ENCODE data around the gene BRPF1. TPM values are rescaled to one million over a fixed set of nuclear protein-coding genes. Genes with fewer than 3 reads are reported as not detected.
"Not testable (repeated sequence)": the region's sequence is repeated elsewhere in the genome, so short reads cannot be mapped to it uniquely, and the experiment has no call there.

The BRPF1 gene
- total and polyA plus RNA-seq, 4 experiments from 2014 or later, result 3.0 to 40.5 (median 31.8) TPM

- peak overlapping the region in 1 of 2 donors; percentile 45 for H3K4me3 ChIP-seq (ENCODE audit: low read length in 2 of 2)
- no peak overlapping the region for H3K27ac ChIP-seq (ENCODE audit: low read depth, low read length)
- Mint-ChIP-seq H3K4me3 (peak overlapping the region; percentile 44 to 77 (median 71)), H3K4me1 (peaks cover 10 to 36% (median 21%) of the 10 kb centered on the region in 4 donors), H3K9me3 (no peaks in the 10 kb centered on the region), H3K27ac (peak overlapping the region in 4 of 7 donors; percentile 46 to 77 (median 55)), H3K36me3 (peaks cover 0 to 2% of the 10 kb centered on the region in 2 donors), H3K27me3 (no peaks in the 10 kb centered on the region)
- no peaks in the 10 kb centered on the region for H3K36me3 ChIP-seq (ENCODE audit: insufficient read depth, low read length)
- POLR2A ChIA-PET (ENCODE audit: partially characterized antibody), result interaction anchor here (0.8 to 3.9 kb wide), 6 partner anchors 8 to 374 kb away, joined by 3 to 20 read pairs (median 6); partner anchors contain the start of genes ARPC4, BRPF1, OGG1 and TADA3
- H3K9me3 ChIP-seq (ENCODE audit: control insufficient read depth in 1 of 2, low read length in 2 of 2), result no peaks in the 10 kb centered on the region
- no peak for DNase-seq
- H3K4me1 ChIP-seq (ENCODE audit: insufficient read depth, low read length), result peaks cover 21% of the 10 kb centered on the region
- CTCF ChIA-PET (ENCODE audit: partially characterized antibody), result no interaction called here
- no peaks in the 10 kb centered on the region for H3K27me3 ChIP-seq (ENCODE audit: insufficient read depth, low read length)
- intact Hi-C loops (cut with micrococcal nuclease), result no loop called here
Observed at GRCh38 chr3:9770276-9770812, 38.8 kb downstream of the BRPF1 start.

GRCh38 chr3:9771007-9771406, 39.5 kb downstream of the BRPF1 start:
- DNase-seq; H3K4me3 ChIP-seq (ENCODE audit: low read length in 2 of 2); H3K36me3 ChIP-seq (ENCODE audit: insufficient read depth, low read length); intact Hi-C loops (cut with micrococcal nuclease); H3K27me3 ChIP-seq (ENCODE audit: insufficient read depth, low read length); H3K9me3 ChIP-seq (ENCODE audit: control insufficient read depth in 1 of 2, low read length in 2 of 2); H3K27me3 Mint-ChIP-seq; H3K27ac ChIP-seq (ENCODE audit: low read depth, low read length); H3K9me3 Mint-ChIP-seq; H3K36me3 Mint-ChIP-seq: not testable (repeated sequence)
- Mint-ChIP-seq H3K4me3 (peak overlapping the region in 7 of 8 donors; percentile 25 to 73 (median 44)), H3K27ac (peak overlapping the region in 2 of 7 donors; percentile 61 to 62), H3K4me1 (peaks cover 10 to 36% (median 21%) of the 10 kb centered on the region in 4 donors)
- ChIA-PET CTCF (ENCODE audit: partially characterized antibody) (interaction anchor here (1.1 kb wide), 1 partner anchor 10 kb away, joined by 3 read pairs; no protein-coding TSS in a partner anchor), POLR2A (ENCODE audit: partially characterized antibody) (interaction anchor here (2.1 kb wide), 1 partner anchor 22 kb away, joined by 10 read pairs; the partner anchor contains the start of genes ARPC4 and TADA3)
- peaks cover 21% of the 10 kb centered on the region for H3K4me1 ChIP-seq (ENCODE audit: insufficient read depth, low read length)

GRCh38 chr3:9776896-9777693, 45.6 kb downstream of the BRPF1 start:
- CTCF ChIA-PET (ENCODE audit: partially characterized antibody), result interaction anchor here (1.1 kb wide), 1 partner anchor 155 kb away, joined by 3 read pairs; no protein-coding TSS in a partner anchor
- intact Hi-C loops (cut with micrococcal nuclease), result no loop called here

GRCh38 chr3:9777694-9778021, 46.1 kb downstream of the BRPF1 start:
- CTCF ChIA-PET (ENCODE audit: partially characterized antibody), result interaction anchor here (1.1 kb wide), 1 partner anchor 154 kb away, joined by 3 read pairs; no protein-coding TSS in a partner anchor
- POLR2A ChIA-PET (ENCODE audit: partially characterized antibody), result interaction anchor here (0.6 to 2.8 kb wide), 4 partner anchors 8 to 31 kb away, joined by 3 to 9 read pairs (median 4); partner anchors contain the start of genes ARPC4, CAMK1 and OGG1
- Histone ChIP-seq H3K9me3 (ENCODE audit: control insufficient read depth in 1 of 2, low read length in 2 of 2) (no peaks in the 10 kb centered on the region), H3K4me1 (ENCODE audit: insufficient read depth, low read length) (peaks cover 45% of the 10 kb centered on the region), H3K27ac (ENCODE audit: low read depth, low read length) (no peak overlapping the region), H3K27me3 (ENCODE audit: insufficient read depth, low read length) (no peaks in the 10 kb centered on the region), H3K36me3 (ENCODE audit: insufficient read depth, low read length) (peaks cover 8% of the 10 kb centered on the region), H3K4me3 (ENCODE audit: low read length in 2 of 2) (no peak overlapping the region)
- H3K4me3 Mint-ChIP-seq, result no peak overlapping the region
- no peaks in the 10 kb centered on the region for H3K9me3 Mint-ChIP-seq
- DNase-seq, result no peak
- peak overlapping the region in 2 of 7 donors; percentile 36 to 75 for H3K27ac Mint-ChIP-seq
- intact Hi-C loops (cut with micrococcal nuclease), result no loop called here
- H3K4me1 Mint-ChIP-seq, result peaks cover 36 to 53% (median 45%) of the 10 kb centered on the region in 4 donors
- H3K27me3 Mint-ChIP-seq, result no peaks in the 10 kb centered on the region
- peaks cover 9 to 11% of the 10 kb centered on the region in 2 donors for H3K36me3 Mint-ChIP-seq

More at GRCh38 chr3:9776896-9777693, 45.6 kb downstream of the BRPF1 start:
- no peaks in the 10 kb centered on the region for H3K27me3 ChIP-seq (ENCODE audit: insufficient read depth, low read length)
- peaks cover 2% of the 10 kb centered on the region for H3K36me3 ChIP-seq (ENCODE audit: insufficient read depth, low read length)
- Mint-ChIP-seq H3K27me3 (no peaks in the 10 kb centered on the region), H3K36me3 (peaks cover 5 to 6% of the 10 kb centered on the region in 2 donors), H3K9me3 (no peaks in the 10 kb centered on the region), H3K4me1 (peaks cover 33 to 47% (median 41%) of the 10 kb centered on the region in 4 donors), H3K27ac (peak overlapping the region in 2 of 7 donors; percentile 36 to 75), H3K4me3 (no peak overlapping the region)
- DNase-seq, result no peak
- no peak overlapping the region for H3K27ac ChIP-seq (ENCODE audit: low read depth, low read length)
- no peak overlapping the region for H3K4me3 ChIP-seq (ENCODE audit: low read length in 2 of 2)
- no peaks in the 10 kb centered on the region for H3K9me3 ChIP-seq (ENCODE audit: control insufficient read depth in 1 of 2, low read length in 2 of 2)
- POLR2A ChIA-PET (ENCODE audit: partially characterized antibody), result interaction anchor here (1.0 to 2.8 kb wide), 3 partner anchors 8 to 32 kb away, joined by 3 to 9 read pairs (median 6); partner anchors contain the start of genes ARPC4 and CAMK1
- peaks cover 45% of the 10 kb centered on the region for H3K4me1 ChIP-seq (ENCODE audit: insufficient read depth, low read length)

- ChIA-PET CTCF (ENCODE audit: partially characterized antibody) (interaction anchor here (1.1 kb wide), 1 partner anchor 154 kb away, joined by 3 read pairs; no protein-coding TSS in a partner anchor), POLR2A (ENCODE audit: partially characterized antibody) (interaction anchor here (0.6 to 2.8 kb wide), 4 partner anchors 9 to 31 kb away, joined by 3 to 9 read pairs (median 4); partner anchors contain the start of genes ARPC4, CAMK1 and OGG1)
- no peak overlapping the region for H3K4me3 ChIP-seq (ENCODE audit: low read length in 2 of 2)
- intact Hi-C loops (cut with micrococcal nuclease), result no loop called here
- Mint-ChIP-seq H3K36me3 (peaks cover 13 to 17% of the 10 kb centered on the region in 2 donors), H3K4me1 (peaks cover 40 to 57% (median 48%) of the 10 kb centered on the region in 4 donors), H3K27me3 (no peaks in the 10 kb centered on the region), H3K9me3 (no peaks in the 10 kb centered on the region), H3K27ac (peak overlapping the region in 4 of 7 donors; percentile 31 to 90 (median 77)), H3K4me3 (peak overlapping the region in 4 of 8 donors; percentile 7 to 40 (median 25))
- no peak for DNase-seq
- no peak overlapping the region for H3K27ac ChIP-seq (ENCODE audit: low read depth, low read length)
- H3K9me3 ChIP-seq (ENCODE audit: control insufficient read depth in 1 of 2, low read length in 2 of 2), result no peaks in the 10 kb centered on the region
- peaks cover 8% of the 10 kb centered on the region for H3K36me3 ChIP-seq (ENCODE audit: insufficient read depth, low read length)
- H3K27me3 ChIP-seq (ENCODE audit: insufficient read depth, low read length), result no peaks in the 10 kb centered on the region
- H3K4me1 ChIP-seq (ENCODE audit: insufficient read depth, low read length), result peaks cover 45% of the 10 kb centered on the region
Observed at GRCh38 chr3:9778143-9779074, 46.9 kb downstream of the BRPF1 start.

- Histone ChIP-seq H3K4me3 (ENCODE audit: low read length in 2 of 2) (no peak overlapping the region), H3K36me3 (ENCODE audit: insufficient read depth, low read length) (peaks cover 13% of the 10 kb centered on the region), H3K27me3 (ENCODE audit: insufficient read depth, low read length) (no peaks in the 10 kb centered on the region), H3K4me1 (ENCODE audit: insufficient read depth, low read length) (peaks cover 45% of the 10 kb centered on the region), H3K9me3 (ENCODE audit: control insufficient read depth in 1 of 2, low read length in 2 of 2) (no peaks in the 10 kb centered on the region), H3K27ac (ENCODE audit: low read depth, low read length) (peak overlapping the region; percentile 50)
- Mint-ChIP-seq H3K4me1 (peaks cover 40 to 57% (median 48%) of the 10 kb centered on the region in 4 donors), H3K27me3 (no peaks in the 10 kb centered on the region), H3K36me3 (peaks cover 13 to 20% of the 10 kb centered on the region in 2 donors), H3K27ac (peak overlapping the region; percentile 75 to 90 (median 89)), H3K9me3 (no peaks in the 10 kb centered on the region), H3K4me3 (peak overlapping the region in 7 of 8 donors; percentile 39 to 77 (median 69))
- intact Hi-C loops (cut with micrococcal nuclease), result no loop called here
- POLR2A ChIA-PET (ENCODE audit: partially characterized antibody), result interaction anchor here (1.4 to 2.8 kb wide), 2 partner anchors 14 to 154 kb away, joined by 5 to 9 read pairs; partner anchors contain the start of genes ARPC4 and CRELD1
- CTCF ChIA-PET (ENCODE audit: partially characterized antibody), result no interaction called here
- DNase-seq, result no peak
Observed at GRCh38 chr3:9779075-9779593, 47.6 kb downstream of the BRPF1 start.
